Heart left ventricle (tissue), 16 donors: ENCODE data around the gene SFMBT2. TPM values are rescaled to one million over a fixed set of nuclear protein-coding genes. Genes with fewer than 3 reads are reported as not detected.

ENCODE experiments used
- ATAC-seq, 4 donors: fragments of 200-7000 bp; cut with Tn5 transposase; one replicate each; pipeline ENCODE4 v1.9.1; 2020 to 2022; ENCODE audit warnings: moderate library complexity in 4 of 4, mild to moderate bottlenecking in 3 of 4, moderate number of reproducible peaks in 1 of 4
- DNase-seq, 5 donors: peaks; one replicate each; pipeline ENCODE4 v3.0.0-alpha.2; 2020
- H3K27ac ChIP-seq, 12 donors: fragments of 200-600 bp; sonication (generic) in 4 of 12; one replicate each; pipeline versions ENCODE4 v1.5.0 to v1.8.0; 2016 to 2022; ENCODE audit warnings: mild to moderate bottlenecking in 2 of 12
- H3K27me3 ChIP-seq, 9 donors: fragments of 200-600 bp; sonication (generic) in 2 of 9; one replicate each; pipeline versions ENCODE4 v1.5.1 to v1.8.0; 2016 to 2022; ENCODE audit warnings: mild to moderate bottlenecking in 3 of 9
- H3K36me3 ChIP-seq, 9 donors: fragments of 200-600 bp; sonication (generic) in 2 of 9; one replicate each; pipeline versions ENCODE4 v1.5.0 to v1.8.0; 2018 to 2022; ENCODE audit warnings: mild to moderate bottlenecking in 2 of 9
- H3K4me1 ChIP-seq, 12 donors: fragments of 200-600 bp; sonication (generic) in 4 of 12; one replicate each; pipeline versions ENCODE4 v1.5.0 to v1.8.0; 2016 to 2022; ENCODE audit warnings: mild to moderate bottlenecking in 3 of 12
- H3K4me3 ChIP-seq, 12 donors: fragments of 200-600 bp; sonication (generic) in 4 of 12; one replicate each; pipeline versions ENCODE4 v1.5.0 to v1.8.0; 2017 to 2022; ENCODE audit warnings: mild to moderate bottlenecking in 9 of 12, moderate library complexity in 4 of 12
- H3K9me3 ChIP-seq, 12 donors: fragments of 200-600 bp; sonication (generic) in 4 of 12; one replicate each; pipeline versions ENCODE4 v1.5.0 to v1.8.0; 2016 to 2022; ENCODE audit warnings: mild to moderate bottlenecking in 1 of 12
- POLR2A ChIP-seq, 2 donors: fragments of 450-650 bp; IDR thresholded peaks; one replicate each; pipeline ENCODE4 v1.6.1; 2017; ENCODE audit warnings: antibody characterized with exemption in 2 of 2, mild to moderate bottlenecking in 2 of 2, moderate library complexity in 2 of 2
- WGBS, 4 donors: extraction: QIAGEN DNeasy Blood & Tissue Kit in 2 of 4; methylation state at CpG; one replicate each; pipeline versions ENCODE4 v1.1.5 to v1.1.7; 2013 to 2018; 5-methylcytosine and 5-hydroxymethylcytosine counted together
- intact Hi-C, 10 donors: fragments of 100-400 bp; cut with DNase I; formaldehyde crosslinking; loops; one replicate each; pipeline versions ENCODE4 v1.11.1 to v1.14.2; 2022
- polyA plus RNA-seq, 2 donors: library from polyadenylated mRNA; stranded (reverse); fragments of 200-250 nt; gene quantifications; one replicate each; pipeline ENCODE4 v1.2.3, GENCODE V29; 2013
- total RNA-seq, 9 donors: library from RNA; depleted of rRNA in 2 of 9; stranded (reverse); fragments of >200 nt in 2 of 9; fragmentation: NEBNext Ultra II Directional in 3 of 9; extraction: Animal tissue kit (Norgen Biotek cat#: 25700) in 3 of 9; gene quantifications; one replicate each; pipeline versions ENCODE4 v1.1.0 to v1.2.4, GENCODE V29; 2016 to 2023
- TF ChIP-seq, protein P1 (sequence below), 12 donors: fragments of 200-600 bp; sonication (generic) in 4 of 12; IDR thresholded peaks; one replicate each; pipeline versions ENCODE4 v1.5.0 to v1.8.0; 2018 to 2022; ENCODE audit warnings: antibody characterized with exemption in 12 of 12, mild to moderate bottlenecking in 5 of 12
- donor health status: ischemic (EF 13 %, LVEDD 7.1; RV severe dilation, severe dysfunction).
- donor health status: healthy with polysubstance abuse.
- donor health status: DM: no; HTN: yes; CAD: no.
- donor health status: DM: no; HTN: no; CAD: no.
- donor health status: ischemic (EF 25% LVEDD 6.9; RV normal size, moderate dysfunction).
- donor health status: ischemic (EF 25% LVEDD 5.7; RV mildly dilated, moderate dysfunction).
- donor health status: healthy.
- donor health status: DM: yes; HTN: yes; CAD: no.
- donor health status: ischemic (EF 35%, LVEDD 5.7; RV mildly dilated, moderate dysfunction).
- donor health status: nonischemic (EF 11% LVEDD 7.7; RV severe dilation, severe dysfunction).
- donor health status: DM: yes; HTN: yes; CAD: no.
- donor health status: PGD.
- donor health status: ischemic (EF 29% LVEDD 5.4; RV normal size, mild dysfunction).
- donor health status: nonischemic (EF 23%, LVEDD 6.1; RV moderate dilation, normal function).

Gene SFMBT2
- total and polyA plus RNA-seq, 11 donors, result 2.6 to 25.8 (median 9.6) TPM

DNA sequence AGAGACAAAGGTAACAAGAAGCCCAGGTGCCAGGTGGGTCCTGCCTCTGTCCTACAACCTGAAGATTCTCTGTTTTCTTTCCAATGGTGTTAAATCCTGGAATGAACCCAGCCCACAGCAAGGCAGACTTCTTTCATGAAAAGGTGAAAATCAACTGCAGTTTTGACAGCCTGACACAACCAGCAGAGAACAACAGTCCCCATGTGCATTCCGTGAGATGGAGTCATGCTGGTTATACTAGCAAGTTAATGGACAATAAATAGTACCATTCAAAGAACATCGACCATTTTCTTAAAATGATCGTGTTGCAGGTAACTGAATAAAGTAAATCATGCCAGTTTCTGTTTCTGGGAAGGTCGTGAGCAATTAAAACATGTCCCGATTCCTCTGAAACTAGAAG is 131.5 kb downstream of the SFMBT2 start:
- DNase-seq (no peak), ATAC-seq (no peak)
- intact Hi-C loops, result no loop called here
- TF ChIP-seq POLR2A (IDR thresholded peaks at IDR 0.05), result no peak
- TF ChIP-seq, protein P1, sequence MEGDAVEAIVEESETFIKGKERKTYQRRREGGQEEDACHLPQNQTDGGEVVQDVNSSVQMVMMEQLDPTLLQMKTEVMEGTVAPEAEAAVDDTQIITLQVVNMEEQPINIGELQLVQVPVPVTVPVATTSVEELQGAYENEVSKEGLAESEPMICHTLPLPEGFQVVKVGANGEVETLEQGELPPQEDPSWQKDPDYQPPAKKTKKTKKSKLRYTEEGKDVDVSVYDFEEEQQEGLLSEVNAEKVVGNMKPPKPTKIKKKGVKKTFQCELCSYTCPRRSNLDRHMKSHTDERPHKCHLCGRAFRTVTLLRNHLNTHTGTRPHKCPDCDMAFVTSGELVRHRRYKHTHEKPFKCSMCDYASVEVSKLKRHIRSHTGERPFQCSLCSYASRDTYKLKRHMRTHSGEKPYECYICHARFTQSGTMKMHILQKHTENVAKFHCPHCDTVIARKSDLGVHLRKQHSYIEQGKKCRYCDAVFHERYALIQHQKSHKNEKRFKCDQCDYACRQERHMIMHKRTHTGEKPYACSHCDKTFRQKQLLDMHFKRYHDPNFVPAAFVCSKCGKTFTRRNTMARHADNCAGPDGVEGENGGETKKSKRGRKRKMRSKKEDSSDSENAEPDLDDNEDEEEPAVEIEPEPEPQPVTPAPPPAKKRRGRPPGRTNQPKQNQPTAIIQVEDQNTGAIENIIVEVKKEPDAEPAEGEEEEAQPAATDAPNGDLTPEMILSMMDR (IDR thresholded peaks at IDR 0.05), result no peak
- Histone ChIP-seq H3K36me3 (peaks cover 0 to 19% (median 7%) of the 10 kb centered on the region in 9 donors), H3K27ac (no peak overlapping the region), H3K4me1 (peaks cover 0 to 13% (median 0%) of the 10 kb centered on the region in 12 donors), H3K27me3 (no peaks in the 10 kb centered on the region), H3K4me3 (no peak overlapping the region), H3K9me3 (no peaks in the 10 kb centered on the region)
- 76 to 97% (median 92%) methylated on average over 5 of the region's 5 CpGs for WGBS, 4 donors

- Histone ChIP-seq H3K36me3 (peaks cover 0 to 19% (median 7%) of the 10 kb centered on the region in 9 donors), H3K4me1 (peaks cover 0 to 13% (median 0%) of the 10 kb centered on the region in 12 donors), H3K9me3 (no peaks in the 10 kb centered on the region), H3K27ac (no peak overlapping the region), H3K27me3 (no peaks in the 10 kb centered on the region), H3K4me3 (no peak overlapping the region)
- ATAC-seq (peak in 2 of 4 donors; percentile 19 to 82), DNase-seq (no peak)
- intact Hi-C loops, result no loop called here
- TF ChIP-seq, protein P1 (IDR thresholded peaks at IDR 0.05), result no peak
- TF ChIP-seq POLR2A (IDR thresholded peaks at IDR 0.05), result no peak
- 65 to 72% (median 69%) methylated on average over 6 of the region's 6 CpGs for WGBS, 4 donors
Measured at GRCh38 chr10:7277867-7278266, 133.0 kb downstream of the SFMBT2 start.

- Histone ChIP-seq H3K27me3 (no peaks in the 10 kb centered on the region), H3K36me3 (peaks cover 0 to 19% (median 7%) of the 10 kb centered on the region in 9 donors), H3K9me3 (no peaks in the 10 kb centered on the region), H3K4me3 (no peak overlapping the region), H3K4me1 (peaks cover 0 to 8% (median 0%) of the 10 kb centered on the region in 12 donors), H3K27ac (no peak overlapping the region)
- no peak for ATAC-seq
- no peak for TF ChIP-seq POLR2A (IDR thresholded peaks at IDR 0.05)
- TF ChIP-seq, protein P1 (IDR thresholded peaks at IDR 0.05), result no peak
- intact Hi-C loops, result no loop called here
- no peak for DNase-seq
- 52 to 65% (median 61%) methylated on average over 2 of the region's 2 CpGs for WGBS, 4 donors
Measured at GRCh38 chr10:7277432-7277831, 133.4 kb downstream of the SFMBT2 start.

- no peaks in the 10 kb centered on the region for H3K9me3 ChIP-seq
- no peak overlapping the region for H3K27ac ChIP-seq
- H3K27me3 ChIP-seq, result no peaks in the 10 kb centered on the region
- ATAC-seq, result peak in 1 of 4 donors; percentile 60
- no peak overlapping the region for H3K4me3 ChIP-seq
- DNase-seq, result no peak
- TF ChIP-seq, protein P1 (IDR thresholded peaks at IDR 0.05), result no peak
- no peak for TF ChIP-seq POLR2A (IDR thresholded peaks at IDR 0.05)
- H3K4me1 ChIP-seq, result peaks cover 0 to 6% (median 0%) of the 10 kb centered on the region in 12 donors
- intact Hi-C loops, result no loop called here
- peaks cover 0 to 19% (median 7%) of the 10 kb centered on the region in 9 donors for H3K36me3 ChIP-seq
- 87 to 88% (median 87%) methylated on average over 12 of the region's 12 CpGs for WGBS, 4 donors
Measured at GRCh38 chr10:7275761-7276440, 134.9 kb downstream of the SFMBT2 start.
